Limb (tissue), 2 donors: Measurements from ENCODE around the gene CCNB1IP1.
"Not testable (repeated sequence)": the region's sequence is repeated elsewhere in the genome, so short reads cannot be mapped to it uniquely, and the experiment has no call there.

Source experiments
- DNase-seq, 2 donors: peaks; one replicate each; pipeline ENCODE4 v3.0.0-alpha.2; 2016; ENCODE audit errors: extremely low spot score in 2 of 2

Gene CCNB1IP1

DNA sequence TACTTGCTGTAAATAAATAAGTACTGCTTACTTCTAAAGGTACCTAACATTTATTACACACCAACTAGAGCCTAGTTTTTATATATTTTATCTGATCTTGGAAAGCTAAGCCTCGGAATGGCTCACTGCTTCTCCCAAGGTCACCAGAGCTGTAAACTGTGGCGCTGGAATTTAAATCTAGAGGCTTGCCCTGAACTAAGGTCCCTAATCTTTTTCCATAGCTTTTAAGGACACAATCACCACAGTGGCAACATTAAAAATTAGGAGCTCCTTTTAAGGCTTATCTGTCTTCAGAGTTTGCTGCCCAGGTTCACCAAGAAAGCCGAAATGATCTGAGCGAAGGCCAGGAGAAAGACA lies 670 bp downstream of the CCNB1IP1 start:
- DNase-seq: peak in 1 of 2 donors; percentile 17

DNA sequence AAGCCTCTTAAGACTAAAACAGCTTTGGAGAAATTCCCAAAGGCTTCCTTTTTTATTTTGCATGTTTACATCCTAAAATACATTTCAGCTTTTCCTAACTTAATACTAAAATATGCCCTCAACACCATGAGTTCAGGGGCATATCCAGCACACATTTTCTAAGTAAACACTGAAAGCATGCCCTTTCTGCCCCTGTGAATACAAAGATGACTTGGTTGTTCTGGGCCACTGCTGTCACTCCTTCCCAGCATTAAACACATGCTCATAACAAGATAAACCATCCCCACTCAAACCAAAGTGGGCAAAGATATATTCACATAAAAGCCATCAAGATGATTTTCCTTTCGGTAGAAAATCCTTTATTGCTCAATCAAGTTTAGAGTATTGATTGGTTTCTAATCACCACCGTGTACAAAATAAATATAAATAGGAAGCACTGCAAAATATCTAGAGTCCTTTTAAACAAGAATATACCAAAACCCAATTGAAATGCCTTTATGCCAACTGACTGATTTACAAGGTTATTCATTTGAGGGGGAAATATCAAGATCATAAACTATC lies 1.9 kb downstream of the CCNB1IP1 start:
- DNase-seq: no peak

DNA sequence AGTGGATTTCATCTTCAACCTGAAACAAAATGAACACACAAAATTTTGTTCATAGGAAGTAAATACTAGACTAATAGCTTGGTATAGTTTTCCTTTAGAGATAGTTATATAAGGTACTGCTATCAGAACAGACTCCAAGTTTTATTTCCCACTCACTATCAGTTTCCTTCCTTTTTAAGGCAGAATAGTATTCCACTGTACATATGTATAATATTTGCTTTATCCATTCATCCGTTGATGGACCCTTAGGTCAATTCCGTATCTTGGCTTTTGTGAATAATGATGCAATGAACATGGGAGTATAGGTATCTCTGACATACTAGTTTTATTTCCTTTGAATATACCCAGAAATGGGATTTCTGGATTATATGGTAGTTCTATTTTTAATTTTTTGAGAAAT lies 3.7 kb downstream of the CCNB1IP1 start:
- no peak for DNase-seq

DNA sequence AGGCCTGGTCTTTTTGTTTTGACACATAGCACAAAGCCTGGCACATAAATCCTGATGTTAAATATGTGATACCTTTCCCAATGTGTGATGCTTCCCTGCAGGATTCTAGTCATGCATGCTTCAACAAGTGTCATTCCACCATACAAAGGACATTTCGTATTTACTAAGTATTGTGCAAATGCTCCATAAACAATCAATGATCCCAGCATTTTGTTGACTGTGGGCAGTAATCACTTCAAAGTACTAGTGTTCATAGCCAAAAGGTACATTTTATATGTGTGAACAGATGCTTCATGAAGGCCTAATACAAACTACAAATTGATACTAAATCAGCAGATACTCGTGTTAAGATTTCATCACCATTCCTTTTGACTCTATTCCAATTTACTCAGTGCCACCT lies 4.4 kb downstream of the CCNB1IP1 start:
- DNase-seq: no peak

DNA sequence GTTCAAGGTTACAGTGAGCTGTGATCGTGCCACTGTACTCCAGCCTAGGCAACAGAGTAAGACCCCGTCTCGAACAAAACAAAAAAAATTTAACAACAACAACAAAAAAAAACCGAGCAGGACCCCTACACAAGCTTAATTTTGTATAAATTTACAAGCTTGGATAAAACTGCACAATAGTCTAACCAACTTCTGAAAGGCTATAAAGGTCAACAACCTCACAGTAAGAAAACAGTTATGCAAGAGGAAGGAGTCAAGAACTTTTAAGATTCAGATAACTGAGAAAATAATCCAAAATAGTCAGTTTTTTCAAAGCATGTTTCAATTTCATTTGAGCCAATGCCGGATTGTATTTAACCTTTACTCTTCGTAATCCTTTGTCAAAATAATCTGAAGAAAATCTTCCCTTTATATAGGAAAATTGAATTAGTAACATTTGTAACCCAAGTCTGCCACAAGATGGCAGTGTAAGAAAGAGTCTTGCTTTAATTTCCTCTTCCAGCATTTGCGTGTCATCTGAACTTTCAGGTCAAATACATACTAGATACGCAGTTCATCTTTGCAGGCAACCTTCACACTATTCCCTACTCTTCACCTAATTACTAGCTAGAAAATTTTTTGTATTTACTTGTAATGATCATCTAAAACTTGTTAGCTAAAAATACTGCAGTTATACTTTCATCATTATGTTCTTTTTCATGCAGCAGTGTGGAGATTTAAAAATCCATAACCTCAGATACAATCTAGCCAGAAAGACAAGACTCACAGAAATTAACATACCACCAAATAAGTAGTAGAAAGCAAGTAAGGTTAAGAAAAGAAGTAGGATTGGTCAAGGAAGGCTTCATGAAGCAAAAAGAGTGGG lies 5.8 kb downstream of the CCNB1IP1 start:
- DNase-seq: peak in 1 of 2 donors; percentile 72

DNA sequence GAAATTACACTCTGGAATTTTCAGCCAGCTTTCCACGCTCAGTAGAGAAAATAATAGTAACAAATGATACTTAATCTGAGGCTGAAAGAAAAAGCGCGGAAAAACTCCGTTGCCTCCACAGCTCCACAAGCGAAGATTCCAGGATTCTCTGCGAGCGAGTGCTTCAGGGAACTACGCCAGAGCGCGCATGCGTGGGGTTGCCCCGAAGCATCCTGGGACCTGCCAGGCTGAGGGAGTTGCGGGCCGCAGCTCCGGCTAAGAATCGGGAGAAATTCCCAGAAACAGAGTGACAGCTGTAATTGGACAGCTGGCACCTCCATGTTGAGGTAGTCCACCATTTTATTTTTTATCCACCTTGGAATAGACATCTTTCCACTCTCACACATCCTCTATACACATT lies 15.4 kb downstream of the CCNB1IP1 start:
- DNase-seq: no peak

DNA sequence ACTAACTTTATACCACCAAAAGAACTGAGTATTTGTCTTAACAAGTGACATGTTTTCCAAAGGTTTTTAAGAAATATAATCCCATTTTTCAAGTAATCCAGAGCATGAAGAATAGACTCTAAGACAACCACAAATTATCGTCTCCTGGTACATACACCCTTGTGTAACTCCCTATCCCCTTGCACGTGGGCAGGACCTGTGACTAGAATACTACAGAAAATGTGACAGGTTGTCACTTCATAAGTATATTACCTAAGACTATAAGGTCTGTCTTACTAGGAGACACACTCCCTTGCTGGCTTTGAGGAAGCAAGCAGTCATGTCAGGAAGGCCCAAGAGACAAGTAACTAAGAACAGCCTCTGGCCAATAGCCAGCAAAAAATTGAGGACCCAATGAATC lies 19.1 kb downstream of the CCNB1IP1 start:
- no peak for DNase-seq

DNA sequence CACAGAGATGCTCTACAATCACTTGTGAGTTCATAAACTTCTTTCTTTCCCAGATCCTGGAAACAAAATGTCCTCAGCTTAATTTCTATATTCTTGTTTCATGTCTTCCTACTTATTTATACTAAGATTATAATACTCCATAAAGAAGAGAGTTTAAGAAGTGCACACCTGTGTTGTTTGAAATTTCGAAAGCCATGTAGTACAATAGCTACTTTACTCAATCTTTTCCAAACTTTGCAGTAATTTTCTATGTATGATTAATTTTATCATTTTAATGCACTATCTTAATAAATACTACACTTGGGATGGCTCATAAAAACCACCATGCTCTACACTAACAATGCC lies 27.0 kb downstream of the CCNB1IP1 start:
- no peak for DNase-seq

DNA sequence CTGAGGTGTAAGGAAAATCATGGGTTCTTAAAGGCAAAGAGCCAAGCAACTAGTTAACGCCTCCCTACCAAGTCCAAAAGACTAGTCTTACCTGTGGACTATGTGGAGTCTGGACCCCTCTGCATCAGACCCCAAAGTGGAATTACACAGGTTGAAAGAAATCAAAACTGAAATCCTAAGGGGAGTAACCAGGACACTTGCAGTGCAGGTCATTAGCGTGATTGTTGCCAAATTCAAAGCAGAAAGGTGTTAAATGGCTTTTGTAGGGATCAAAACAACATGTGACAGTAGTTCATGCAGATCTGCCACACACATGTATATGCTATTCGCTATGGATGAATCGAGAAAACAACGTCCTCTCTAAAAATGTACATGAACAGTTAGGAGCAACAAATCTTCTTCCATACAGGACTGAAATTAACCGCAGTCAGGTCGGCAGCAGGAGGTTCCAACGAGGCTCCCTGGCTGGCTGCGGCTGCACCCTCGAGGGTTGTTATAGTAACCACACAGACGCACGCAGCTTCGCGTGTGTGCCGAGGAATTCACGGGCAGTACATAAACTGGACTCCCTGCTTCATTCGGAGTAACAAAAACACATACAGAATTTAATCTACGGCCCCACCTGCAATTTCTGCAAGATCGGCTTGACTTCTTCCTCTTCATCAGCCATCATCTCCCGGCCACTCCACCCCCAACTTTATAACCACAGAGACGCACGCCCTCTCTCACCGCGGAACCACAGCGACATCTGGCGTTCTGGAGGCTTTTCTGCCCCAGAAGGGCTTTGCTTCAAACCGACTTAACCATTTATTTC lies 27.6 kb downstream of the CCNB1IP1 start, which contains the start of gene TTC5:
TTC5 (minus strand) TSS at position 687 of the 814 bp plus-strand sequence; CDS start at position 673, 14 bp downstream.
- peak; percentile 88 to 95 for DNase-seq

DNA sequence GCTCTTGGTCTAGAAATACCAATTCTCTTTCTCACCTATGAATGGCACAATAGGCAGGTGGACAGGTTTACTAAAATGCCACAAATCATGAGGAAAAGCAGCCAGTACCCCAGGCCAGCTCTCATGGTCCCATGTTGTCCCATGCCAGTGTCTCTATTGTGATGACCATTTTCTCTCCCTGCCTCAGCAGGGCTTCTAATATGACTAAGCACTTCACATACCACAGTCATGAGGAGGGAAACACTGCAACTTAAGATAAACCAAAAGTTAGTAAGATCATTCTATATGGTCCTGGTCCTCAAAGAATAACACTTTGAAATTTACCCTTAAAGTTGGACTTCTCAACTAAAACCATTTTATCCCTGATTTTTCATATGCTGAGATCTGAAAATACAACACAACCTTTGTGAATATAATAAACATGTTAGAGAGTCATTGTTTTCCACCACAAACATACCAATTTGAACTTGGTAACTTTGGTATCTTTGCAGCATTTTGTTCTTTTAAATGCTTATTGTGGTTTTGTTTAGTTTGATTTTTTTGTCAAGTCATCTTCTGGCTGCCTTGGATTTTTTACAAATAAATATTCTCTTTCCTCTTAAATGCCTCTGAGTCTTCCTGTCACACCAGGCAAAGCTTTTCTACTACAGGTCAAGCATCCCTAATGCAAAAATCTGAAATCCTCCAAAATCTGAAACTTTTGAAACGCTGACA lies 30.9 kb downstream of the CCNB1IP1 start:
- DNase-seq: no peak

DNA sequence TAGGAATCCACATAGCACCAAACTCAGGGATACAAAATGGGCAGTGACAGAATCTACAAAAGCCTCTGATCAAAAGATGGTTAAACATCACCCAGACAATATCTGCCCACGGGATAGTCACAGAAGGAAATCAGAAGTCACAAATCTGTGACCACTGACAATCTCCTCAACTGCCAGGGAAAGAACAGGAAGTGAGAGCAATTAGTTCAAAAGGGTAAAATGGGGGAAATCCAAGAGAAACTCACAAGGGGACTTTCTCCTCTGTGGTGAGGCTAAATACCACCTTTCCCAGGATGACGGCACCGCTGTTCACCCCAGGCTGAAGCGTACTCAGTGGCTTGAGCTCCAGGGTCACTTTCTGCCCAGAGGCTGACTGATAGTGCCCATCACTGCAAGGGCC lies 38.0 kb downstream of the CCNB1IP1 start:
- no peak for DNase-seq

DNA sequence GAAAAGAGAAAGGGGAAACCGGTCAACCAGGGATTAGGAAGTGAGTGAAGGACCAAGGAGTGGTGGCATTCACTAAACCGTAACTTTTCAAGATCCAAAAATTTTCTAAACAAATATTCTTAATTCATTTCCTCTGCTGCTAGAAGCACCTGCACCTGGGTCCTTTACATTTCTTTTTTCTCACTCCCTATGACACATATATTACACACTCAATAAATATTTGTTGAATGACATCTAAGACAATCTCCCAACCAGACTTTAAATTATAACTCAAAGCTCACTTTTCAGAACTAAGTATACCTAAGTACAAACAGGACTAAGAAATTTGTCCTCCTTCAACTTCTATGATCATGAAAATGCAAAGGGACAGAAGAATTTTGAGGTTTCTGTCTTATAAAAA lies 38.4 kb downstream of the CCNB1IP1 start:
- DNase-seq: no peak

DNA sequence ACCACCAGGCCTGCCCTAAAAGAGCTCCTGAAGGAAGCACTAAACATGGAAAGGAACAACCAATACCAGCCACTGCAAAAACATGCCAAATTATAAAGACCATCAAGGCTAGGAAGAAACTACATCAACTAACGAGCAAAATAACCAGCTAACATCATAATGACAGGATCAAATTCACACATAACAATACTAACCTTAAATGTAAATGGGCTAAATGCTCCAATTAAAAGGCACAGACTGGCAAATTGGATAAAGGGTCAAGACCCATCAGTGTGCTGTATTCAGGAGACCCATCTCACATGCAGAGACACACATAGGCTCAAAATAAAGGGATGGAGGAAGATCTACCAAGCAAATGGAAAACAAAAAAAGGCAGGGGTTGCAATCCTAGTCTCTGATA lies 51.1 kb downstream of the CCNB1IP1 start:
- not testable (repeated sequence) for DNase-seq

DNA sequence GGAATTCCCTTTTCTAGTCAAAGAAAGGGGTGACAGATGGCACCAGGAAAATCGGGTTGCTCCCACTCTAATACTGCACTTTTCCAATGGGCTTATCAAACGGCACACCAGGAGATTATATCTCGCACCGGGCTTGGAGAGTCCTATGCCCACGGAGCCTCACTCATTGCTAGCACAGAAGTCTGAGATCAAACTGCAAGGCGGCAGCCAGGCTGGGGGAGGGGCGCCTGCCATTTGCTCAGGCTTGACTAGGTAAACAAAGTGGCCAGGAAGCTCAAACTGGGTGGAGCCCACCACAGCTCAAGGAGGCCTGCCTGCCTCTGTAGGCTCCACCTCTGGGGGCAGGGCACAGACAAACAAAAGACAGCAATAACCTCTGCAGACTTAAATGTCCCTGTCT lies 52.8 kb downstream of the CCNB1IP1 start:
- DNase-seq: not testable (repeated sequence)

DNA sequence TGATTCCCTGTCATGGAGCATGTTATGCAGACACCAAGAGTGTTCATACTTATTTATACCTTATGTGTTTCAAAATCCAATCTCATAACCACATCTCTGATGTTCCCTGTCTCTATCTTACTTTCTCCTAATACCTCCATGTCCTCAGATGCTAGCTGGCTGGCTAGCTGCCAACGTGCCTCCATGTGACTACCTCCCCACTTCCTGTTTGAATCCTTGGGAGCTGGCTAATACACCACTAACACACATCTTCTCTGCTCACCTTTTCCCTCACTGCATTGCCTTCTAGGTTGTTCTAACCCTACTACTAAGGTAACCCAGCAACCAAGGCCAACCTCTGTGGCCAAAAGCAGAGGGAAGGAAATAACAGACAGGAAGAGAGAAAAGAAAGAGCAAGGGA lies 54.7 kb downstream of the CCNB1IP1 start:
- no peak for DNase-seq

DNA sequence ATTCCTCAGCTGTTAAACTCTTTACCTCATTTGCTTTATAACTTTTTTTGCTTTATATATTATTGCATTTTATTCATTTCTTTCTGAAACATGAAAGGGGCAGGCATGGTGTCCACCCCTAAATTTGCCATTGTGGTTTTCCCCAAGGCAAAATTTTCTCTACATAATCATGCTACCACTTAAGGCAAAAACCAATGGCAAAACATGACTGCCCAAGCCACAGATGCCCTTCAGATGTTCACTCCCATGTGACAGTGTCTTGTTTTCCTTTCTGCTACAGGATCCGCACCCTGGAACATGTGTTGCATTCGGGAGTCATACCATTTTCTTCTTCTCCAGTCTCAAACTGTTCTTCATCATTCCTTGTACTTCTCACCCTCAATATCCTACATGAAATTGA lies 55.7 kb downstream of the CCNB1IP1 start:
- no peak for DNase-seq

DNA sequence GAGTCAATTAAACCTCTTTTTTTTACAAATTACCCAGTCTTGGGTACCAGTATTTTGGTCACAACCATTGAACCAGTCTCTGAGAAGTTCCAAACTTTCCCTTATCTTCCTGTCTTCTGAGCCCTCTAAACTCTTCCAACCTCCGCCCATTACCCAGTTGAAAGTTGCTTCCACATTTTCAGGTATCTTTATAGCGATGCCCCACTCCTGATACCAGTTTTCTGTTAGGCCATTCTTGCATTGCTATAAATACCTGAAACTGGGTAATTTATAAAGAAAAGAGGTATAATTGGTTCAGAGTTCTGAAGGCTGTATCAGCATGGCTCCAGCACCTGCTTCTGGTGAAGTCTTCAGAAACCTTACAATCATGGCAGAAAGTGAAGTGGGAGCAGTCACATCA lies 59.0 kb downstream of the CCNB1IP1 start:
- no peak for DNase-seq

DNA sequence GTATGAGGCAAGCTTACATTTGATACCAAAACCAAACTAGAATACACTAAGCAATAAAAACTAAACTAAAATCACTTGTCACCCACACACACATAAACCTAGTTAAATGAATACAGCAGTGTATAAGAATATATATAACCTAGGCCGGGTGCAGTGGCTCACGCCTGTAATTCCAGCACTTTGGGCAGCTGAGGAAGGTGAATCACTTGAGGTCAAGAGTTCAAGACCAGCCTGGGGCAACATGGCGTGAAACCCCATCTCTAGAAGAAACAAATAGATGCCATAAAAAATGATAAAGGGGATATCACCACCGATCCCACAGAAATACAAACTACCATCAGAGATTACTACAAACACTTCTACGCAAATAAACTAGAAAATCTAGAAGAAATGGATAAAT lies 68.7 kb downstream of the CCNB1IP1 start:
- DNase-seq: not testable (repeated sequence)

DNA sequence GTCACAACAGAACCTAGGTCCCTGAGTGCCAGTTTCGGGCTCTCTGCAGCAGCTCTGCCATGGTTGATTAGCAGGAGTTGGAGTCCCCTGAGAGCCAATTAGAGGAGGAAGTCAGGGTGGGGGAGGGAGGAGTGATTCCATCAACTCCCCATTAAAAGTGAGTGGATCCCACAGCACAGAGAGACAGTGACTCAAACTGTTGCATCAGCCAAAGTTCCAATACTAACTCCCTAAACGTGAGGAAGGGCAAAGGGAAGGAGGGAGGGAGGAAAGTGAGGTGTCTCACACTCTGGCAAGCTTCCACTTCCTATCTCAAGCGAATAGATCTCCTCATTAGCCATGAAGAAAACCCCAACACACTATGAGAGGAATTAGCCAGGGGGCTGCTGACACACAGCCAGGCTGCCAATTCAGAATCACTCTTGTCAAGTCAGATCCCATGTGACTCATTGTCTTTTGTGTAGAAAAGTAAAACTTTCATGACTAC lies 70.4 kb downstream of the CCNB1IP1 start:
- no peak for DNase-seq
